Muscle of back (tissue), 11 donors: ENCODE results near the gene NEDD9. TPM values are rescaled to one million over a fixed set of nuclear protein-coding genes. Genes with fewer than 3 reads are reported as not detected.

Experiments used
- DNase-seq, 3 donors: peaks; one replicate each; pipeline versions ENCODE4 v3.0.0 to v3.0.0-alpha.2; 2013
- polyA plus RNA-seq, 10 donors: library from polyadenylated mRNA; unstranded; fragments of 120-200 nt; gene quantifications; one replicate each; pipeline ENCODE4 v1.2.1, GENCODE V29; 2013; ENCODE audit not compliant: insufficient read length in 10 of 10

NEDD9 gene
- polyA plus RNA-seq, 10 donors = 12.8 to 20.7 (median 14.6) TPM

- DNase-seq = peak in 2 of 3 donors; percentile 27 to 56
Observed at GRCh38 chr6:11202513-11203305, 29.8 kb downstream of the NEDD9 start.

GRCh38 chr6:11201772-11202512 is 30.5 kb downstream of the NEDD9 start:
- DNase-seq = peak in 1 of 3 donors; percentile 3

GRCh38 chr6:11201015-11201414 is 31.5 kb downstream of the NEDD9 start:
- peak in 1 of 3 donors; percentile 4 for DNase-seq

GRCh38 chr6:11200356-11200755 is 32.1 kb downstream of the NEDD9 start:
- DNase-seq = no peak

- peak in 1 of 3 donors; percentile 2 for DNase-seq
Observed at GRCh38 chr6:11198663-11199603, 33.5 kb downstream of the NEDD9 start.

GRCh38 chr6:11197850-11198249 is 34.6 kb downstream of the NEDD9 start:
- peak in 1 of 3 donors; percentile 17 for DNase-seq

- DNase-seq = peak in 2 of 3 donors; percentile 63 to 90
Observed at GRCh38 chr6:11197175-11197536, 35.3 kb downstream of the NEDD9 start.

- DNase-seq = peak in 2 of 3 donors; percentile 38 to 88
Observed at GRCh38 chr6:11196511-11197174, 35.8 kb downstream of the NEDD9 start.

- DNase-seq = peak in 2 of 3 donors; percentile 22 to 75
Observed at GRCh38 chr6:11194356-11195218, 37.9 kb downstream of the NEDD9 start.

GRCh38 chr6:11193434-11193833 is 39.0 kb downstream of the NEDD9 start:
- no peak for DNase-seq

GRCh38 chr6:11192167-11192566 is 40.3 kb downstream of the NEDD9 start:
- no peak for DNase-seq

- DNase-seq = no peak
Observed at GRCh38 chr6:11190625-11191245, 41.7 kb downstream of the NEDD9 start.

GRCh38 chr6:11189865-11190624 is 42.4 kb downstream of the NEDD9 start:
- DNase-seq = no peak

GRCh38 chr6:11188161-11188915 is 44.1 kb downstream of the NEDD9 start:
- no peak for DNase-seq

- no peak for DNase-seq
Observed at GRCh38 chr6:11187301-11187700, 45.2 kb downstream of the NEDD9 start.

GRCh38 chr6:11185204-11185842 is 47.1 kb downstream of the NEDD9 start:
- no peak for DNase-seq

- DNase-seq = no peak
Observed at GRCh38 chr6:11183761-11184362, 48.6 kb downstream of the NEDD9 start.
